ENCODE measurements around the gene EFEMP2. TPM values are rescaled to one million over a fixed set of nuclear protein-coding genes. Genes with fewer than 3 reads are reported as not detected.

Gene EFEMP2
- total RNA-seq, 1 experiment from 2014 or later, result 1.4 TPM

DNA sequence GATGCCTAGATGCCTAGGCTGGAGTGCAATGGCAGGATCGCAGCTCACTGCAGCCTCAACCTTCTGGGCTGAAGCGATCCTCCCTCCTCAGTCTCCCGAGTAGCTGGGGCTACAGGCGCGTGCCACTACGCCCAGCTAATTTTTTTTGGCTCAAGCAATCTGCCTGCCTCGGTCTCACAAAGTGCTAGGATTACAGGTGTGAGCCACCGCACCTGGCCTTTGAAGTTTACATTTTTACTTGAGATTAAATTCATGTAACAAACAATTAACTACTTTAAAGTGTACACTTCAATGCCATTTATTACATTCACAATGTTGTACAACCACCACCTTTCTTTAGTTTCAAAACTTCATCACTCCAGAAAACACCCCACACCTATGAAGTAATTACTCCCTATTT, 31.1 kb upstream of the EFEMP2 start:
- H3K4me1 ChIP-seq, result peaks cover 25% of the 10 kb centered on the region
- Mint-ChIP-seq H3K27ac (ENCODE audit: unreplicated experiment) (peak overlapping the region; percentile 58), H3K9me3 (ENCODE audit: unreplicated experiment) (no peaks in the 10 kb centered on the region), H3K4me3 (ENCODE audit: unreplicated experiment) (no peak overlapping the region), H3K36me3 (ENCODE audit: insufficient read depth, unreplicated experiment) (peaks cover 11% of the 10 kb centered on the region), H3K27me3 (ENCODE audit: insufficient read depth, unreplicated experiment) (no peaks in the 10 kb centered on the region), H3K4me1 (ENCODE audit: low read depth, unreplicated experiment) (peaks cover 22% of the 10 kb centered on the region)
- no peaks in the 10 kb centered on the region for H3K36me3 ChIP-seq (ENCODE audit: control insufficient read depth, insufficient read depth, low read length)
- intact Hi-C loops (cut with micrococcal nuclease; ENCODE audit: unreplicated experiment), result no loop called here
- H3K9me3 ChIP-seq, result no peaks in the 10 kb centered on the region
- TF ChIP-seq CTCF (IDR thresholded peaks at IDR 0.05; ENCODE audit: insufficient read depth in 1 of 2, low read depth in 1 of 2, low read length in 1 of 2, severe bottlenecking in 1 of 2, unreplicated experiment in 1 of 2), result no peak
- no peak for DNase-seq
- H3K4me3 ChIP-seq (ENCODE audit: low read depth, low read length), result no peak overlapping the region
- POLR2A ChIA-PET, result interaction anchor here (1.0 kb wide), 1 partner anchor 13 kb away, joined by 4 read pairs; no protein-coding TSS in a partner anchor
- CTCF ChIA-PET, result interaction anchor here (3.8 kb wide), 1 partner anchor 16 kb away, joined by 36 read pairs; the partner anchor contains the start of gene FIBP
- BruUV-seq (replicated peaks), result no TSS peak
- no peaks in the 10 kb centered on the region; the same call in 1 of the 2 replicates for H3K27me3 ChIP-seq (replicated peaks; ENCODE audit: control insufficient read depth, insufficient read depth, low read length)

GRCh38 chr11:65903068-65903481, 30.5 kb upstream of the EFEMP2 start:
- intact Hi-C loops (cut with micrococcal nuclease; ENCODE audit: unreplicated experiment), result no loop called here
- no TSS peak for BruUV-seq (replicated peaks)
- Mint-ChIP-seq H3K4me1 (ENCODE audit: low read depth, unreplicated experiment) (peaks cover 22% of the 10 kb centered on the region), H3K4me3 (ENCODE audit: unreplicated experiment) (no peak overlapping the region), H3K27me3 (ENCODE audit: insufficient read depth, unreplicated experiment) (no peaks in the 10 kb centered on the region), H3K9me3 (ENCODE audit: unreplicated experiment) (no peaks in the 10 kb centered on the region), H3K27ac (ENCODE audit: unreplicated experiment) (peak overlapping the region; percentile 58), H3K36me3 (ENCODE audit: insufficient read depth, unreplicated experiment) (peaks cover 13% of the 10 kb centered on the region)
- no peak for TF ChIP-seq CTCF (IDR thresholded peaks at IDR 0.05; ENCODE audit: insufficient read depth in 1 of 2, low read depth in 1 of 2, low read length in 1 of 2, severe bottlenecking in 1 of 2, unreplicated experiment in 1 of 2)
- no peak overlapping the region for H3K4me3 ChIP-seq (ENCODE audit: low read depth, low read length)
- H3K27me3 ChIP-seq (replicated peaks; ENCODE audit: control insufficient read depth, insufficient read depth, low read length), result no peaks in the 10 kb centered on the region; the same call in 1 of the 2 replicates
- H3K4me1 ChIP-seq, result peaks cover 29% of the 10 kb centered on the region
- peak; percentile 62 to 78 for DNase-seq
- POLR2A ChIA-PET, result interaction anchor here (1.0 kb wide), 1 partner anchor 12 kb away, joined by 4 read pairs; no protein-coding TSS in a partner anchor
- no peaks in the 10 kb centered on the region for H3K36me3 ChIP-seq (ENCODE audit: control insufficient read depth, insufficient read depth, low read length)
- no peaks in the 10 kb centered on the region for H3K9me3 ChIP-seq
- CTCF ChIA-PET, result interaction anchor here (3.8 kb wide), 1 partner anchor 15 kb away, joined by 36 read pairs; the partner anchor contains the start of gene FIBP

DNA sequence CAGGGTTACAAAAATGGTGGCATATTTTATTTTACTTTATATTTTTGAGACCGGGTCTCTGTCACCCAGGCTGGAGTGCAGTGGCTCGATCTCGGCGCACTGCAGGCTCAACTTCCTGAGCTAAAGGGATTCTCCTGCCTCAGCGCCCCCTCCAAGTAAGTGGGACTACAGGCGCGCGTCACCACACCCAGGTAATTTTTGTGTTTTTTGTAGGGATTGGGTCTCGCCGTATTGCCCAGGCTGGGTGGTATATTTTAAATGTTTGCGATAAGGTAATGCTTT, 28.2 kb upstream of the EFEMP2 start:
- no peak for DNase-seq
- no peaks in the 10 kb centered on the region for H3K36me3 ChIP-seq (ENCODE audit: control insufficient read depth, insufficient read depth, low read length)
- H3K9me3 ChIP-seq, result no peaks in the 10 kb centered on the region
- H3K27ac Mint-ChIP-seq (ENCODE audit: unreplicated experiment), result peak overlapping the region; percentile 35
- intact Hi-C loops (cut with micrococcal nuclease; ENCODE audit: unreplicated experiment), result loop anchor here (1.0 kb wide), 2 partner anchors 10 to 13 kb away; partner anchors contain the start of gene FIBP
- peaks cover 29% of the 10 kb centered on the region for H3K4me1 ChIP-seq
- peak overlapping the region; percentile 75 for H3K4me3 ChIP-seq (ENCODE audit: low read depth, low read length)
- ChIA-PET POLR2A (interaction anchor here (0.6 to 2.7 kb wide), 4 partner anchors 8 to 42 kb away, joined by 3 to 27 read pairs (median 4); partner anchors contain the start of gene CCDC85B), CTCF (interaction anchor here (1.0 to 4.3 kb wide), 4 partner anchors 10 to 16 kb away, joined by 7 to 36 read pairs (median 20); partner anchors contain the start of genes CCDC85B and FIBP)
- TSS peak; percentile 85 for BruUV-seq (replicated peaks)
- peak overlapping the region; percentile 79 for H3K4me3 Mint-ChIP-seq (ENCODE audit: unreplicated experiment)
- H3K4me1 Mint-ChIP-seq (ENCODE audit: low read depth, unreplicated experiment), result peaks cover 22% of the 10 kb centered on the region
- no peaks in the 10 kb centered on the region; the same call in 1 of the 2 replicates for H3K27me3 ChIP-seq (replicated peaks; ENCODE audit: control insufficient read depth, insufficient read depth, low read length)
- peaks cover 13% of the 10 kb centered on the region for H3K36me3 Mint-ChIP-seq (ENCODE audit: insufficient read depth, unreplicated experiment)
- no peak for TF ChIP-seq CTCF (IDR thresholded peaks at IDR 0.05; ENCODE audit: insufficient read depth in 1 of 2, low read depth in 1 of 2, low read length in 1 of 2, severe bottlenecking in 1 of 2, unreplicated experiment in 1 of 2)
- H3K27me3 Mint-ChIP-seq (ENCODE audit: insufficient read depth, unreplicated experiment), result no peaks in the 10 kb centered on the region
- no peaks in the 10 kb centered on the region for H3K9me3 Mint-ChIP-seq (ENCODE audit: unreplicated experiment)
